IgD-negative memory B cell (primary cell): ENCODE data around the gene NTNG2. TPM values are rescaled to one million over a fixed set of nuclear protein-coding genes. Genes with fewer than 3 reads are reported as not detected.

Source experiments
- H3K27ac Mint-ChIP-seq, 3 donors: one replicate each; pipeline ENCODE4 v1.8.0; 2020 to 2022; ENCODE audit warnings: mild to moderate bottlenecking in 3 of 3, mixed read lengths in 3 of 3, moderate library complexity in 1 of 3
- H3K27me3 Mint-ChIP-seq: one replicate; pipeline ENCODE4 v1.8.0; 2021; ENCODE audit warnings: mixed read lengths
- H3K36me3 Mint-ChIP-seq: one replicate; pipeline ENCODE4 v1.8.0; 2020; ENCODE audit warnings: mild to moderate bottlenecking, mixed read lengths
- H3K4me1 Mint-ChIP-seq, 3 donors: one replicate each; pipeline ENCODE4 v1.8.0; 2020 to 2022; ENCODE audit warnings: mixed read lengths in 3 of 3, mild to moderate bottlenecking in 1 of 3
- H3K4me3 Mint-ChIP-seq, 4 donors: one replicate each; pipeline ENCODE4 v1.8.0; 2020 to 2022; ENCODE audit warnings: mild to moderate bottlenecking in 4 of 4, mixed read lengths in 4 of 4, moderate library complexity in 3 of 4
- H3K9me3 Mint-ChIP-seq, 3 donors: one replicate each; pipeline ENCODE4 v1.8.0; 2020 to 2021; ENCODE audit warnings: mixed read lengths in 3 of 3, mild to moderate bottlenecking in 1 of 3
- polyA plus RNA-seq: library from polyadenylated mRNA; unstranded; fragments of 300-500 nt; fragmentation: Illumina TruSeq; gene quantifications from one replicate; pipeline ENCODE4 v1.2.3, GENCODE V29; 2021

NTNG2 gene
- polyA plus RNA-seq, 1 donor from 2014 or later: 0.84 TPM

DNA sequence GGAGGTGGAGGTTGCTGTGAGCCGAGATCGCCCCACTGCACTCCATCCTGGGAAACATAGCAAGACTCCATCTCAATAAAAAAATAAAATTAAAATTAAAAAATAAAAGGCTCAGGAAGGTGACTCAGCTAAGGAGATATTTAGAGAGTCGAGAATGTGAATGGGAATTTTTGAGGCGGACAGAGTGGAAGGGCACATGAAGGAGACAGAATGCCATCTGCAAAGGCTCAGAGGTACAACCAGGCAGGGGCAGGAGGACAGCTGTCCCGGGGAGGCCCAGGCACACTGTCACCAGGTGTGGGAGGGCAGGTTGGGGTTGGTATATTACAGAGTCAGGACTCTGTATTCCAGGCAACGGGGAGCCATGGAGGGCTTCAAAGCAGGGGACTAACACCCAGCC lies 35.5 kb downstream of the NTNG2 start:
- Mint-ChIP-seq H3K4me3 (no peak overlapping the region), H3K27ac (no peak overlapping the region), H3K27me3 (peaks cover 9% of the 10 kb centered on the region), H3K36me3 (no peaks in the 10 kb centered on the region), H3K4me1 (peaks cover 0 to 2% (median 1%) of the 10 kb centered on the region in 3 donors), H3K9me3 (no peaks in the 10 kb centered on the region)

- Mint-ChIP-seq H3K9me3 (no peaks in the 10 kb centered on the region), H3K4me1 (peaks cover 0 to 2% (median 1%) of the 10 kb centered on the region in 3 donors), H3K36me3 (no peaks in the 10 kb centered on the region), H3K27me3 (peaks cover 12% of the 10 kb centered on the region), H3K4me3 (no peak overlapping the region), H3K27ac (no peak overlapping the region)
Observed at GRCh38 chr9:132197856-132198550, 36.1 kb downstream of the NTNG2 start.

DNA sequence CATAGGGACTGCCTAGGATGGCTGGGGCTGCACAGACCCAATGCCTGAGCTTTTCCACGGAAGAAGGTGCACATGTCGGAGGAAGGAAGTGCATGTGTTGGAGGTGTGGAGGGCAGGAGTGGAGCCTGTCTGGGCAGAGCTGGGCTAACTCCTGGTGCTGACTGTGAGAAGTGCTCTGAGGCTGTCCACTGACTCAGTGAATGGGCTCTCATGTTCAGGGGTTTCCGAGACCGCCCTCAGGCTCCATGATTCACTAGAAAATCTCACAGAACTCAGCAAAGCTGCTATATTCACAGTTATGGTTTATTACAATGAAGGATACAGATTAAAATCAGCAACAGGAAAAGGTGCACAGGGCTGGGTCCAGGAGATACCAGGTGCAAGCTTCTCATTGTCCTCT lies 37.2 kb downstream of the NTNG2 start:
- Mint-ChIP-seq H3K9me3 (no peaks in the 10 kb centered on the region), H3K4me3 (no peak overlapping the region), H3K36me3 (no peaks in the 10 kb centered on the region), H3K27me3 (peaks cover 18% of the 10 kb centered on the region), H3K27ac (no peak overlapping the region), H3K4me1 (peaks cover 0 to 2% (median 1%) of the 10 kb centered on the region in 3 donors)

GRCh38 chr9:132200706-132201105 lies 38.8 kb downstream of the NTNG2 start:
- Mint-ChIP-seq H3K27me3 (peaks cover 28% of the 10 kb centered on the region), H3K4me1 (peaks cover 0 to 2% (median 1%) of the 10 kb centered on the region in 3 donors), H3K4me3 (no peak overlapping the region), H3K36me3 (no peaks in the 10 kb centered on the region), H3K27ac (no peak overlapping the region), H3K9me3 (peaks cover 4 to 9% (median 8%) of the 10 kb centered on the region in 3 donors)

- Mint-ChIP-seq H3K27ac (no peak overlapping the region), H3K4me3 (peak overlapping the region in 1 of 4 donors; percentile 17), H3K36me3 (no peaks in the 10 kb centered on the region), H3K4me1 (no peaks in the 10 kb centered on the region), H3K27me3 (peaks cover 28% of the 10 kb centered on the region), H3K9me3 (peaks cover 4 to 12% (median 9%) of the 10 kb centered on the region in 3 donors)
Observed at GRCh38 chr9:132201139-132201538, 39.3 kb downstream of the NTNG2 start.

DNA sequence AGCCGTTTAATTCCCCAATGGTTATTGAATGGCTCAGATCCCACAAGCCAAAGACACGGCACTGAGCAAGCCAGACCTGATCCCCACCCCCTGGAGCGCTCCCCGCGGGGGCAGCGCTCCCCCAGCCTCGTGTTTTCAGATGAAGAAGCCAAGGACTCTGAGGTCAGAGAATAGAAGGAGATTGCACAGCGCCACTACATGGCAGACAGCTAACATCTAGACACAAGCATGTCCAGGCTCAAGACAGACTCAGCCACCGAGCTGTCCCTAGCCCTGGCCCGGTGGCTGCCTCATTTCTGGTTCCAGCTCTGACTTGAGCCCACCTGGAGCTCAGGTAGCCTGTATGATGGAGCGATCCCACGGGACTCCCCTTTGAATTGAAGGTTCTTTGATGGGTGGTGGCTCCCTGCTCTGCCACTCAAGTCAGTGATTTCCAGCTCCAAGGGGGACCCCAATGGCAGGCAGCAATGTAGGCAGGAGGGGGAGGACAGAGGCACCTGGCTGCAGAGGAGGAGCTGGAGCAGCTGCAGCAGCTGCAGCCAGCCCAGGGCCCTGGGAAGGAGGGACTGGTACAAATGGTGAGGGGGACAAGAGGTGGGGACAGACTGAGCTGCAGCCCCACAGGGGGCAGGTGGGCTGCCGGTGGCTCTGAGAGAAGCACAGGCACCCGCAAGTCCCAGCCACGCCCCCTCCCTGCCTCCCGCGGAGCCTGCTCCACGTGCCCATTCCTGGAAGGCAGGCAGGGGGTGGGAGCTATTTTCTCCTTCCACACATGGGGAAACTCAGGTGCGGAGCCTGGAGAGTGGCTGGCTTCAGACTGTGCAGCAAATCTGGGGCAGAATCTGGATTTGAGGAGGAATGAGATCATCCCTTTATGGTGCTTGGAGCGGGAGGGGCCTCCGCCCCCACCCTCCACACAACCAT lies 40.2 kb downstream of the NTNG2 start:
- H3K4me1 Mint-ChIP-seq: no peaks in the 10 kb centered on the region
- peaks cover 4 to 12% (median 9%) of the 10 kb centered on the region in 3 donors for H3K9me3 Mint-ChIP-seq
- H3K27ac Mint-ChIP-seq: no peak overlapping the region
- no peaks in the 10 kb centered on the region for H3K36me3 Mint-ChIP-seq
- H3K4me3 Mint-ChIP-seq: no peak overlapping the region
- peaks cover 28% of the 10 kb centered on the region for H3K27me3 Mint-ChIP-seq

DNA sequence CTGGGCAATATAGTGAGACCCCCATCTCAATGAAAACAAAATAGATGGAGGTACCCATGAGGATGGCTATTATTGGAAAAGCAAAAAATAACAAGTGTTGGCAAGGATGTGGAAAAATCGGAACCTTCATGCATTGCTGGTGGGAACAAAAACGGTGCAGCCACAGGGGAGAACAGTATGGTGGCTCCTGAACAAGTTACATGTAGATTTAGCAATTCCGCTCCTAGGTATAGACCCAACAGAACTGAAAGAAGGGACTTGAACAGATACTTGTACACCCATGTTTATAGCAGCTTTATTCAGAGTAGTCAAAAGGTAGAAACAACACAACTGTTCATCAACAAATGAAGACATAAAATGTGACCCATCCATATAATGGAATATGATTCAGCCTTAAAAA lies 43.0 kb downstream of the NTNG2 start:
- Mint-ChIP-seq H3K4me3 (no peak overlapping the region), H3K9me3 (peaks cover 4 to 12% (median 9%) of the 10 kb centered on the region in 3 donors)

GRCh38 chr9:132207215-132207614 lies 45.4 kb downstream of the NTNG2 start:
- Mint-ChIP-seq H3K4me1 (no peaks in the 10 kb centered on the region), H3K4me3 (no peak overlapping the region), H3K36me3 (peaks cover 2% of the 10 kb centered on the region), H3K27me3 (peaks cover 19% of the 10 kb centered on the region), H3K9me3 (peaks cover 4 to 12% (median 9%) of the 10 kb centered on the region in 3 donors), H3K27ac (no peak overlapping the region)

More for the DNA sequence above, 43.0 kb downstream of the NTNG2 start:
- Mint-ChIP-seq H3K36me3 (peaks cover 2% of the 10 kb centered on the region), H3K27ac (peak overlapping the region in 1 of 3 donors; percentile 21), H3K27me3 (peaks cover 26% of the 10 kb centered on the region), H3K4me1 (no peaks in the 10 kb centered on the region)

DNA sequence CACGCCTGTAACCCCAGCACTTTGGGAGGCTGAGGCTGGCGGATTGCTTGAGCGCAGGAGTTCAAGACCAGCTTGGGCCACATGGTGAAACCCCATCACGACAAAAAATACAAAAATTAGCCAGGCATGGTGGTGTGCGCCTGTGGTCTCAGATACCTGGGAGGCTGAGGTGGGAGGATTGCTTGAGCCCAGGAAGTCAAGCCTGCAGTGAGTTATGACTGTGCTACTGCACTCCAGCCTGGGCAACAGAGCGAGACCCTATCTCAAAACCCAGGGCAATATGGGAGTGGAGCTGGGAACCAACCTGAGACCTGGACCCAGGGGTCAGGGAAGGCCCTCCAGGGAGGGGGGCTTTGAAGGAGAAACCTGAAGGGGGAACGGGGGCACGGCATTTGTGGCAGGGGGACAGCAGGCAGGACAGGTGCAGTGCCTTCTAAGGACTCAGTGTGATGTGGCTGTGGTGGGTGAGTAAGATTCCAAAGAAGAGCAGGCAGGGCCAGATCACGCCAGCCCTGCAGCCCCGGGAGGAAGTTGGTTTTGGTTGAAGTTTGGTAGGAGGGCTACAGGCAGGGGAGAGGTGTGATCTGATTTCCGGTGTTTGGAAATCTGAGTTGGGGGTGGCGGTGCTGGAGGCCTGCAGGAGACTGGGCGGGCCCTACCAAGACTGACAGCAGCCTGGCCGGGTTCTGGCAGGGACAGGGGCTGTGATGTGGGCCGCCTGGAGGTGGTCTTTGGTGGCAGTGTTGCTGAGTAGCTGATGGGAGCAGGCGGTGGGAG lies 46.2 kb downstream of the NTNG2 start:
- Mint-ChIP-seq H3K36me3 (peaks cover 3% of the 10 kb centered on the region), H3K4me1 (no peaks in the 10 kb centered on the region), H3K27ac (no peak overlapping the region), H3K4me3 (no peak overlapping the region), H3K9me3 (peaks cover 4 to 12% (median 9%) of the 10 kb centered on the region in 3 donors), H3K27me3 (peaks cover 18% of the 10 kb centered on the region)

DNA sequence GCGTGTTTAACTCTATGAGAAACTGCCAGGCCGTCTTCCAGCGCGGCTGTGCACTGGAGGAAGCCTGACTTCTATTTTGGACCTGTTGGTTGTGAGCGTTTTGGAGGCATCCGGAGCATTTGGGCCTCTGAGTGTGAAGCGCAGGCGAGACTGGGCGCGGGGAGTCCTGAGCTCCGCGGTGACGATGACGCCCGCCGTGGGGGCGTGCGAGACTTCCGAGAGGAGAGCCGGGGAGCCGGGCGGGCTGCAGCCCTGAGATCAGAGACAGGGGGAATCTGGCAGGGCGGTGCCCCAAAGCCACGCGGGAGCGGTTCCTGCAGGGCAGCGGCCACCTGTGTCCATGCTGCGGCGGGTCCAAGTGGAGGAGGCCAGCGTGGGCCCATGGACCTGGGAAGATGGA lies 47.4 kb downstream of the NTNG2 start:
- Mint-ChIP-seq H3K36me3 (peaks cover 3% of the 10 kb centered on the region), H3K27me3 (peaks cover 12% of the 10 kb centered on the region), H3K4me3 (no peak overlapping the region), H3K9me3 (peaks cover 4 to 12% (median 9%) of the 10 kb centered on the region in 3 donors), H3K27ac (peak overlapping the region in 1 of 3 donors; percentile 67), H3K4me1 (no peaks in the 10 kb centered on the region)

- H3K36me3 Mint-ChIP-seq: peaks cover 3% of the 10 kb centered on the region
- no peaks in the 10 kb centered on the region for H3K4me1 Mint-ChIP-seq
- peaks cover 2% of the 10 kb centered on the region for H3K27me3 Mint-ChIP-seq
- H3K9me3 Mint-ChIP-seq: peaks cover 0 to 3% (median 0%) of the 10 kb centered on the region in 3 donors
- no peak overlapping the region for H3K27ac Mint-ChIP-seq
- no peak overlapping the region for H3K4me3 Mint-ChIP-seq
Observed at GRCh38 chr9:132210472-132211145, 48.8 kb downstream of the NTNG2 start.

- Mint-ChIP-seq H3K4me1 (no peaks in the 10 kb centered on the region), H3K36me3 (peaks cover 3% of the 10 kb centered on the region), H3K27ac (no peak overlapping the region), H3K27me3 (peaks cover 5% of the 10 kb centered on the region), H3K9me3 (no peaks in the 10 kb centered on the region), H3K4me3 (no peak overlapping the region)
Observed at GRCh38 chr9:132211570-132211969, 49.7 kb downstream of the NTNG2 start.

DNA sequence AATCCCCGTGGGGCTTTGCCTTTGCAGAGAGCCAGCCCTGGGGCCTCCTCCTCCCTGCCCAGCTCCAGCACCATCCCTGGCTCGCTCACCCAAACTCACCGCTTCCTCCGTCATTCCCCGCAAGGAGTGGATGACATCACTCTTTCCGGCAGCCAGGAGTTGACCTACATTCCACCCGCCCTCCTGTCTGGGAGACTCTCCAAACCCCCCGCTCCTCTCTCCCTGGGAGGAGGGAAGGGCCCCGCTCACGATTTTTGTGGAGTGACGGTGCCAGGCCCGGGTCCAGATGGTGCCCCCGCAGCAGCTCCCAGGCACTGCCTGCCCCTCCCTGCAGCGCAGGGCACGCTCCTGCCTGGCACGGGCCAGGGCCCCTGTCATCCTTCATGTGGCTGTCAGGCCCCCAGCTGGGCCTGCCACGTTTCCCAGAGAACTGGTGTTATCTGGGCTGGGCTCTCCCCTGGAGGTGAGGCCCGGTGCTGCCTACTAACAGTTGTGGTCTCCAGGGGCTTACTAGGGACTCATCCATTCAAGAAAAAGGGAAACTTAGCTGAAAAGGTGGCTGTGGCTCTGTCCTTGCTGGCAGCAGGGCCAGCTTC lies 52.3 kb downstream of the NTNG2 start:
- no peak overlapping the region for H3K4me3 Mint-ChIP-seq
- no peaks in the 10 kb centered on the region for H3K9me3 Mint-ChIP-seq
- H3K4me1 Mint-ChIP-seq: no peaks in the 10 kb centered on the region
- peaks cover 1% of the 10 kb centered on the region for H3K36me3 Mint-ChIP-seq
- H3K27ac Mint-ChIP-seq: no peak overlapping the region
- H3K27me3 Mint-ChIP-seq: peaks cover 11% of the 10 kb centered on the region
